Cerebellar cortex (tissue), 1 donor: ENCODE results near the gene TRIM26.
"Not testable (repeated sequence)": the region's sequence is repeated elsewhere in the genome, so short reads cannot be mapped to it uniquely, and the experiment has no call there.

Experiments used
- DNase-seq: peaks from one replicate; pipeline ENCODE4 v3.0.0-alpha.2; 2015; ENCODE audit warnings: low spot score

Gene TRIM26

DNA sequence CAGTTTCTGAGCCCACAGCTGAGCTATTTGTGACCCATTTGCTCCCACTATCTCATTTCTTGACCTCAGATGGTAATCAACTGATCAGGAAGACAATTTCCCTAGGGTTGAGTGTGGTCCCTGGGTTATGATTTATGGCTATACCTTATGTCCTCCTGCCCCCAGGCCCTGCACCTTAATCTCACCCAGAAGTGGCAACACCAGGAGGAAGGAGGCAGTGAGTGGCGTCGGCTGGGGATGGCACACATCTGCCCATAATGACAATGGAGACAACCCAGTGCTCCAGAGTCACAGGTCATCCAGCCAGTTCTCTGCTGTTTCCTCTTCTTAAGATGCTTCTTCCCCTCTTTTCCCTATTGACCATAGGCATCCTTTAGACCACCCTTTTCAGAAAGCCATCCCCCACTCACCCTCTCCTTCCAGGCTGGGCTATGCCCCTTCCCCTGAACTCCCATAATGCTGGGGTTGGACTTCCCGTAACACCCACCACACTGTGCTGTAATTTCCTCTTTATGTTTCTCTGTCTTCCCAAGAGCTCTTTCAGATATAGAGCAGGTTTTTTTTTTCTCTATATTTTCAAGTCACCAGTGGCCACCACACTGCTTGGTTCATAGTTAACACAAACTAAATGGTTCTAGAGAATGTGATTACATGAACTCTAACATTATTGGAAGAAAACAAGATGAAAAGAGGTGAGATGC, 60.1 kb downstream of the TRIM26 start:
- DNase-seq: no peak

GRCh38 chr6:30152016-30152673, 61.1 kb downstream of the TRIM26 start:
- DNase-seq: no peak

DNA sequence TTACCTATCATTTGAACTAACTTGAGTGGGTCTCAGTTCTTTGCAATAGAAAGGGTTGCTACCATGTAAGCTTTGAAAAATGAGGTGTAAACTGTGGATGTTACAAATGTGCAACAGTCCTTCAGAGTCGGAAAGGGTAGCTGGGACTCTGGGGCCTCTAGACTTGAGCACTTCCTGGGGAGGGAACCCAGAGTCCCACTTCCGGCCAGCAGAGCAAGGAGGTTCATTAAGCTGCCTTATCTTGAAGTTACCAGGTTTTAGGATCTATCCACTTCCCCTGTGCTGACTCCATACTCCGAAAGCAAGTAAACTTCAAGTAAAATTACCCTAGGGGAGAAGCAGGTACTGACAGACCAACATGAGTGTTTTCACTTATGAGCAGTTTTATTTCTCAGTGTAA, 61.6 kb downstream of the TRIM26 start:
- no peak for DNase-seq

- no peak for DNase-seq
Observed at GRCh38 chr6:30150671-30151395, 62.4 kb downstream of the TRIM26 start.

GRCh38 chr6:30149858-30150550, 63.2 kb downstream of the TRIM26 start:
- DNase-seq: no peak

- DNase-seq: no peak
Observed at GRCh38 chr6:30149234-30149633, 64.0 kb downstream of the TRIM26 start.

- no peak for DNase-seq
Observed at GRCh38 chr6:30147096-30147495, 66.1 kb downstream of the TRIM26 start.

- no peak for DNase-seq
Observed at GRCh38 chr6:30145818-30146217, 67.4 kb downstream of the TRIM26 start.

- no peak for DNase-seq
Observed at GRCh38 chr6:30144811-30145210, 68.4 kb downstream of the TRIM26 start.

- no peak for DNase-seq
Observed at GRCh38 chr6:30143780-30144179, 69.4 kb downstream of the TRIM26 start.

DNA sequence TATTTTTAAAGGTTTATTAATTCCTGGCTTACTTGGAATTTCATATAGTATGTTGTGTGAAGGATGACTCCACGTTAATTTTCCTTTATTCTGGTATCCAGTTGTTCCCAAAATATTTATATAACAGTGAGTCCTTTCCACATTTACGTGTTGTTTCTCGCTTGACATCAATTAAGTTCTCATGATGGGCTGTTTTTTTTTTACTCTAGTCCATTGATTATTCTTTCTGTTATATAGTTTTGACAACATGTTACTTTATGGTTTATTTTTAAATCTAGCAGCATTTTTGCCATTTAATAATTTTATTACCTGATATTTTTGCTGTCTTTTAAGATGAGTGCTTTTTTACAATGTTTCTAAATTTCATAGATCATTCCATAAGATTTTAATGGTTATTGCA, 70.5 kb downstream of the TRIM26 start:
- no peak for DNase-seq

DNA sequence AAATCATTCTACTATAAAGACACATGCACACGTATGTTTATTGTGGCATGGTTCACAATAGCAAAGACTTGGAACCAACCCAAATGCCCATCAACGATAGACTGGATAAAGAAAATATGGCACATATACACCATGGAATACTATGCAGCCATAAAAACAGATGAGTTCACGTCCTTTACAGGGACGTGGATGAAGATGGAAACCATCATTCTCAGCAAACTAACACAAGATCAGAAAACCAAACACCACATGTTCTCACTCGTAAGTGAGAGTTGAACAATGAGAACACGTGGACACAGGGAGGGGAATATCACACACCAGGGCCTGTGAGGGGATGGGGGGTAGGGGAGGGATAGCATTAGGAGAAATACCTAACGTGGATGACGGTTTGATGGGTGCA, 73.0 kb downstream of the TRIM26 start:
- DNase-seq: not testable (repeated sequence)

- no peak for DNase-seq
Observed at GRCh38 chr6:30136570-30137286, 76.5 kb downstream of the TRIM26 start.

DNA sequence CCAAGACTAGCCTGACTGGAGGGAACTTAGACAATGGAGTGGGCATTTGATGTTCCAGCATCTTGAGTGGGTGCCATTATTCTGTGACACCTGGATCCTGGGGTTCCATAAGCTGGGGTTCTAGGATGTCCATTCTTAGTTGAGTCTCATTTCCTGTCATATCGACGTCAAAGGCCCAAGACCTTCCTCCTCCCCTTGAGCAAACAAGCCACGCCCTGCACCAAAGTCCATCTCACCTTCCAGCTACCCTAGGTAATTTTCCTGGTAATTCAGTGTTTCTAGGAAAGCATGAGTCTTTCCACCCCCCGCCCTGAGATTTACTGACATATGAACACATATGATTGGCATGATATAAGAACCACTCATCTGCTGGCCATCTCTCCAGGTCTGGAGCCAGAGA, 77.4 kb downstream of the TRIM26 start, which contains the start of gene TRIM40:
TSS of gene TRIM40 (plus strand) at position 384 of the 400 bp plus-strand sequence. CDS start 897 bp downstream, outside the sequence.
- no peak for DNase-seq

DNA sequence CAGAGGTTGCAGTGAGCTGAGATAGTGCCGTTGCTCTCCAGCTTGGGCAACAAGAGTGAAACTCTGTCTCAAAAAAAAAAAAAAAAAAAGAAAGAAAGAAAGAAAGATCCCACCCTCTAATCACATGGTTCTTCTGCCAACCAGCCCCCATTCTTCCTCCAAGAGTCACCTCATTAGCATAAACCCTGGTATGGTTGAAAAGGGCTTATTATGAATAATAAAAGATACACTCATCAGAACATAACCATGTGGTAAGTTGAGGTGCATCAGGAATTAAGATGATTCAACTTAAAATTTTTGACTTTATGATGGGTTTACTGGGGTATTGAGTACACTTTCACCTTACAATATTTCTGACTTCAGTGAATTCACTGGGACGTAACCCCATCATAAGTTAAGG, 78.1 kb downstream of the TRIM26 start:
- no peak for DNase-seq
